Activated T-helper 1 cell treated with anti-CD3 and anti-CD28 coated beads, Interleukin-2, amount 50 U/mL, for 16 hours (primary cell): ENCODE results near the gene PKIB.
"Not testable (repeated sequence)": the region's sequence is repeated elsewhere in the genome, so short reads cannot be mapped to it uniquely, and the experiment has no call there.

ENCODE experiments used
- DNase-seq, 2 donors: peaks; one replicate each; pipeline ENCODE4 v3.0.0-alpha.2; 2020; ENCODE audit warnings: low read depth in 1 of 2, low spot score in 1 of 2

Gene PKIB

DNA sequence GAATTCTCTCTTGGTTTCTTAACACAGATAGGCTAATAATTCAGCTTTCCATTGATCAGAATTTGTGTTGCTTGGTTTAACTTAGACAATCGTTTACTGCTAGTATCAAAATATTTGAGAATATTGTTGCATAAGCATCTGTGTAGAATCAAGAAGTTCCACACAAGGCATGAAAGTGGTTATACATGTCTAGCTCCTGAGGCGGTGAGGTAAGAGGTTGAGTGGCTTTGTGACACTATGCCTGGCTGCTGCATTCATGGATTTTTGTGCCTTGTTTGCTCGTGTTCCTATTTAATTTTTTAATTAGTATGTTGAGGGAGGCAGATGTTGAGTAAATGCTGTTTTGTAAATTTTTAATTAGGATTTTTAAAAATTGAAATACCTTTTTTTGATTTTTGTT, 10.2 kb downstream of the PKIB start:
- no peak for DNase-seq

DNA sequence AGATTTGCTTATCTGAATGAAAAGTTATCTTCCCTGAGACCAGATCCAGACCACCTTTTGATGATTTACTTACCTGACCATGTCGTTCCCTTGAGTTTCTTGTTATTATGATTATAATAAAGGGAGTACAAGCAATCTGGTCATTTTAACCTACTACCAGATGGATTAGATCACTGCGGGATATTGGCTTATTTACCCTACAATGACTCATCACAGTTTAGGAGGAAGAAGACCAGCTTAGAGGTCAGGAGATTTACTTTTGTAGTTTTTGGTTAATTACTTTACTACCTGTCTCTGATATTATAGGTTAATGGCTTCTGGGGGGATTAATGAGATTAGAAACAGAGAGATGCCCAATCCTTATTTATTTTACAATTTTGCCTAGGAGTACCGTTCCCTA, 10.7 kb downstream of the PKIB start:
- no peak for DNase-seq

DNA sequence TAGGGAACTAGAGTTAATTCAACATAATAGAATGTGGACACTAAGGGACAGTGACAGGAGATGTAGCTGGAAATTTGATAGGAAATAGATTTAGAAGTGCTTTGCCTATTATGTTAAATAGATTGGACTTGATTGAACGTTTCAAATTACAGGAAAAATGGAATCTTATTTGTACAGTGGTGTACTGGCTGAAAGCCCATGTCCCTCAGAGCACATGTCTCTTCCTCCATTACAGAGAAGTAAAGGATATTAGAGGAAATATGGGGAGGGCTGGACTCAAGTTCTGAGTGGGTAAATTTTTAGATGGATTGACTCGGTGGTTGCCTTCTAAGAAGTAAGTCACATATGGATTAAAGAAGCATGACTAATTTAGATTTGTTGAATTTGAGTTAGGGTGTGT, 11.4 kb downstream of the PKIB start:
- no peak for DNase-seq

DNA sequence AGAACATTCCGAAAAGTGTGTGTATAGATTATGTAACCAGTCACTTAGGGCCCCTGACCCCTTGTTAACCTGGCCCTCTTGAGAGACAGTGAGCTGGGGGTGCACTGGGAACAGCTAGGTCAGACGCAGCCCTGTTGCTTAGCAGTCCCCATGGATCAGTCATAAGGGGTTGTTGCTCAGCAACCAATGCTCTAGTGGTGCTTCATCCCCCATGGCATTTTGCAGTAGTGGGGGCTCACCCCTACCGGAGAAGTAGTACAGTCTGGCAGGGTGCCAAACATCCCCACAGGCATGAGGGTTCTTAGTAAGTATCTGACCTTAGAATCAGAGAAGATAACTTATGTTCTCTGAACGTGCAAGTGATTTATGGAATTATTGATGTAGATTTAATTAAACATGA, 12.3 kb downstream of the PKIB start:
- DNase-seq = no peak

DNA sequence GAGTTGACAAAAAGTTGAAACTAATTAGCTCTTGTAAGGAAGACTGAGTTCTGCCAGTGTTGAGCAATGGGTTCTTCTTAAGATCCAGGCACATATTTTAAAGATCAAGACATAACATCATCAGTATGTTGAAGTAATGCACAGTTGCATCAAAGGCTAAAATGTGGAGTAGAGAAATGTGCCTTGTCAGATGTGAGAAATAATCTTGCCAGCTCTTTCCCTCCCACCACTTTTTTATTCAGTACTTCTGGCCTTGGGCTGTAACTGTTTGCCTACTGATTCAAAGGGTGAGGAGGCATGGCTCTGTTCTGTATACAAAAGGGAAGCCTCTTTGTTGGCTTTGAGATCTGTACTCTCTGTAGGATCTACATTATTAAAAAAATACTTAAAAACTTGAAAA, 13.1 kb downstream of the PKIB start:
- DNase-seq = no peak

DNA sequence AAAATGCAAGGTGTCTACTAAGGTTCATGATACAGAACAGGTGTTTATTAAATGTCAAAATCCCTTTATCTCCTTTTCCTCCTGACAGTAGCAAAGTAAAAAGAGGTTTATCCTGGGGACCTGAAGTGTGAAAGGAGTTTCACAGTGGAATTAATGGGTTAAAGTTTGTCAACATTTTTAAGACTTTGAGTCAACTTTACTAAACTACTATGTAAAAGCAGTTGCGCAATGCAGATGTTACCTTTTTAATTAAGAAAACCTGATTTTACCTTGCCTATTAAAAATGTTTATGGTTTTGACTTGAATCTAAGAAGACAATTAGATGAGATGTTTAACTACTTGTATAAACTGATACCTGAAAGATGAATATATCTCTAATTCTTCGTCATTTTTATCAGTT, 14.6 kb downstream of the PKIB start:
- no peak for DNase-seq

DNA sequence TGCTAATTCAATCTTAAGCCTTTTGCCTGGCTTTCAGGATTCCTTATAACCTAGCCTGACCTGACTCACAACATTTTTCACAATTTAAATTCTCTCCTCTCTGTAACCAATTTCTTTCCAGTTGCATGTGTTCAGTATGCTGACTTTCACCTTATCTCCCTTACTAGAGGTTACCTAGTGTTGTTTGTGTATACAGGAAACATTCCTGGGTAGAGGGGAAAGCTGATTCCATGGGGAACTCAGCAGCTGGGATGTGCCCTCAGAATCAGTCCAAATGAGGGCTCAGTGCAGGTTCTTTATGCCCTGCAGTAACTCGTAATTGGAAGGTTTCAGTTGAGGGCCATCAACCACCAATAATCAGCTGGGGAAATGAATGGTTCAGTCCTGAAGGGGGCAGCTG, 18.5 kb downstream of the PKIB start:
- no peak for DNase-seq

DNA sequence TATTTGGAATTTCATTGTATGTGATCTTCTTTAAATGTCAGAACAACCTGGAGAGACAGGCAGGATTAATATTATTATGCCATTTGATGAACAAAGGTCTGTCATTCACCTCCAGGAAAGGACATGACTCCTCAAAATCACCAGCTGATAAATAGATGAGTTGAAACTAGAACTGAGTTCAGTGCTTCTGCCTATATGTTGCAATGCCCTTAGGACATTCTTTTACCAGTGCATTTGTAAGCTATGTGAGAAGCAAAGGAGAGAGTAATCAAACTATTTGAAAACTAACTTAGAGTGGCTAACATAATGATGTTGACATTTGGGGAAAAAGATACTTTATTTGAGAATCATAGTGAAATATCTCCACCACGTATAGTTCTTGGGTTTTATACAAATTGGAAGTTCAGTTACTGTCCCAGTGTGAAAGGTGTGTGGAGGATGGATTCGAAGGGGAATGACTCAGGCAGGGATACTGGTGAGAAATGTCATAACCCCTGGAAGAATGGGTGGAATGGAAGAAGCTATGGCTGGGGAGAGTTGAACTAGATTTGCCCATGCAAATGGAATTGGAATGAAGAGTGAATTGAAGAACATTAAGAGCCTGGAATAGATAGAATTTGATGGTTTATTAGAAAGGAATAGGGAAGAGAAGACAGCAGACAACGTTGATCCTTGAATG, 21.5 kb downstream of the PKIB start:
- DNase-seq = no peak

DNA sequence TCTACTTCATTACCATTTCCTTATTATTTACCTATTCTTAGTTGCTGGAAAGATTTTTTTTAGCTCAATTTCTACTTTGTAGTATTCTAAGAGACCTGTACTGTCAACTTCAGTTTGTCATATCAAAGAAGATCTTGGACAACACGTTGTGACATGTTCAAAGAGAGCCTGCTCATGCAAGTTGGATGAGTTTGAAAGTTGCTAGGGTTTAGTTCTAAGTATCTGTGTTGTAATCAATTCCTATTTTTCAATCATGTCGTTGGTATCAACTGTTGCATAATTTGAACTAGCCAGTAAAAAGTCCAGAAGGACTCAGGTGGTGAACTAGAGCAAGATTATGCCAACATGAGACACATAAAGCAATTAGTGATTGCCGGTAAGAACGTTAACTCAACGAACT, 30.2 kb downstream of the PKIB start:
- DNase-seq = no peak

DNA sequence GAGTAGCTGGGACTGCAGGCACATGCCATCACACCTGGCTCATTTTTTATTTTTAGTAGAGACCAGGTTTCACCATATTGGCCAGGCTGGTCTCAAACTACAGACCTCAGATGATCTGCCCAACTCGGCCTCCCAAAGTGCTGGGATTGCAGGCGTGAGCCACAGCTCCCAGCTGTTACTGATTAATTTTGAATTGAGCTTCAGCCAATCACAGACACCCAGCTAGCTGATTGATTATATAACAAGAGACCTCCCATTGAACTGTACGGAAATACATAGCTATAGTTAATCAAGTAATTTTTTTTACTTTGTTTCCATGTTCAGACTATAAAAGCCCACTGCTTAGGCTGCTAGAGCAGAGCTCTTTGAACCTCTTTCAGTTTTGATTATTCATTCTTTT, 31.6 kb downstream of the PKIB start:
- DNase-seq = no peak

DNA sequence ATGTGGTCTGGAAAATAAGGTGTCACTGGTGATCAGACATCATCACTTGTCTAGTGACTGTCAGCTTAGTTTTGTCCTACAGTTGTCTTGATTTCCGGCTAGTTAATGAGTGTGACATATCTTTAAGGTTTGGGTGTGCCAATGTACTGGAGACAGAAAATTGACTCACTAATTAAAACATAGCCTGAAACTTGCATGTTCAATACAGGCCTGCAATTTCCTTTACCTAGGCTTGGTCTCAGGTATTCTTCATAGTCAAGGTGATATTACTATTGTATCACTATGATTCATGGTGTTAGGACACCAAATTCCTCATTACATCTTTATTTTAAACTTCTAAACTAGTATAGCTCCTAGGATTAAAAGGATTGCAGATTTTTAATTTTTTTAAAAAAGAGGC, 32.4 kb downstream of the PKIB start:
- not testable (repeated sequence) for DNase-seq

DNA sequence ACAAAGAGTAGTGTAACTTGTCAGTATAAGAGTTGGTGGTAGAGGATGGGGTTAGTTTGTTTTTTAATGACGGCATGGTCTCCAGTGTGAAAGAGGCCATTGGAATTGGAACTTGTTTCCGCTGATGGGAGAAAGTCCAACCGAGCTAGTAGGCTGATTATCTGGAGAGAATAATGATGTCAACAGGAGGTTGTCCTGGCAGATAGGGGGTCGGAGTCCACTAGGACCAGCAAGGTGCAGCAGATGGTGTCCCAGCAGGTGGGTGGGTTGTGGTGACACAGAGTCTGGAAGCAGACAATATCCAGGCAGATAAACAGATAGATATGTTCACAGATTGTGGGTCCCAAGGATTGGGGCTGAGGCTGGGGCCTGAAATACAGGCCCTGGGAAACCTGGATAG, 35.1 kb downstream of the PKIB start:
- no peak for DNase-seq

DNA sequence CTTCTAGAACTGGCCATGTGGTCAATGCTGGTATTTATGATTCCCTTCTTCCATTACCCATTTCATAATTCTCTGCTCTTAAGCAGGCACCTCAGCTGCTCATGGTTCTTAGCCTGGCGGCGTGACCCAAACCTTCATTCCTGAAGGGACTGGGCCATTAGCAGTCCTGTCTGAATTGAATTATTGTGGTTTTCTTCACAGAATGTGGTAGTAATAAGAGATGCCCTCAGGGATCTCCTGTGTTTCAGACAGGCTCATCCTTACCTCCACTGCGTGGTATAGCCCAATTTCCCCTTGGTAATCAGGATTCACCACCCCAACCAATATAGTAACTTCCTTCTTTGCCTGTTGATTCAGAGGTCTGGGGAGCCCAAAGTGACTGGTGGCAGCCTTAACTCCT, 37.6 kb downstream of the PKIB start:
- no peak for DNase-seq

DNA sequence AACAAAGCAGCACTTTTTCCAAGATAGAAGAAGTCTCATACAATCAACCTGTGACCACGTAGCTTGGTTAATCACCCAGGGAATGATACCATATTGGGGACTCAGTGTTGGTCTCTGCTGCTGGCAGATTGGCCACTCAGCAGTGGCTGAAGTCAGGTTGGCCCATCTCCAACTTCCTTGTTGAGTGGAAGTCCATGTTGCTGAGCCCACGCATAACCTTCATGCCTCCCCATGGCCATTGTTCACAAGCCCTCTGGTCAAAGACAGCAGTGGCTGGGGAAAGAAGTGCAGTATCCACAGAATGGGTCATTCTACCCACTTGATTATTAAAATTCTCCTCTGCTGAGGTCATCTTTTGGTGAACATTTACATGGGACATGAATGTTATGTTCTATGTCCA, 38.5 kb downstream of the PKIB start:
- DNase-seq = no peak

DNA sequence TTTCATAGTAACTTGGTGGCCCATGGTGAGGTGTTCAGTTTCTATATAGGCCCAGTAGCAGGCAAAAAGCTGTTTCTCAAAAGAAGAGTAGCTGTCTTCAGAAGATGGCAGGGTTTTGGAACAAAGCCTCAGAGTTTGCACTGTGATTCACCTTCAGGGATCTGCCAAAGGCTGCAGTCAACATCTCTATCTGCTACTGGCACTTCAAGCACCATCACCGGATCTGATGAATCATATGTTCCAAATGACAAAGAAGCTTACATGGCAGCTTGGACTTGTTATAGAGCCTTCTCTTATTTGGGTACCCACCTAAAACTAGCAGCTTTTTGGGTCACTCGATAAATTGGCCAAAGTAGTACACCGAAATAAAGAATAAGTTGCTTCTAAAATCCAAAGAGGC, 39.5 kb downstream of the PKIB start:
- DNase-seq = no peak

DNA sequence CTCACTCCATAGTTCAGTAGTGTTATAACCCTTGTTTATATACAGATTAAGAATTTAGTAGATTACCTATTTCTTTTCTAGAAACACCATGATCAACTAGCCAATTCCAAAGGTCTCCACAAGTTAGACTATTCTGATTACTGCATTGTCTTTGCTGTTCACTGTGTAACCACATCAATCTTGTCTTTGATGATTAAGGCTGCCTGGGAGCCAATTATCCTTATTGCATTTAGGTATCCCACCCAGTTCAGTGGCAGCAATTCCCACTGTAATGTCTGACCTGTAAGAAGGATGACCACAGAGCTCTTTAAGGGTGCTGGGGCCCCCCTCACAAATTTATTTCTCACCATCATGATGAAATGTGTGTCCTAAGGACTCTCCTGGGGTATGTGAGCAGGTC, 40.2 kb downstream of the PKIB start:
- DNase-seq = no peak

DNA sequence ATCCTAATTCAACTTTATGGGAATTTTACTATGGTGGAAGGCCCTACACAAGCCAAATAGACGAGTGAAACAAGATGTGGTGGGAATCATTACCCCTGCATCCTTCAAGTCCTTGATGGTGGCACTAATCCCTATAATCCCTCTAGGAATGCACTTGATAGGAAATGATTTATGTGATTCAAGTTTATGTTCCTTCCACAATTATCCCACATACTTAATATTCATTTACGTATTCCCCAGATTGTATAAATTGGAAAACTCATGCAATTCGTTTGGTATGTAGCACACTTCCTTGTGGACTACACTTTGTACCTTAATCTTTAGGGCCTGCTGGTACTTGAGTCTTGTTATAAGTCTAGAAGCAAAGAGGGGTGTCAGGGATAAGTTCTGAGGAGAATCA, 40.8 kb downstream of the PKIB start:
- no peak for DNase-seq

DNA sequence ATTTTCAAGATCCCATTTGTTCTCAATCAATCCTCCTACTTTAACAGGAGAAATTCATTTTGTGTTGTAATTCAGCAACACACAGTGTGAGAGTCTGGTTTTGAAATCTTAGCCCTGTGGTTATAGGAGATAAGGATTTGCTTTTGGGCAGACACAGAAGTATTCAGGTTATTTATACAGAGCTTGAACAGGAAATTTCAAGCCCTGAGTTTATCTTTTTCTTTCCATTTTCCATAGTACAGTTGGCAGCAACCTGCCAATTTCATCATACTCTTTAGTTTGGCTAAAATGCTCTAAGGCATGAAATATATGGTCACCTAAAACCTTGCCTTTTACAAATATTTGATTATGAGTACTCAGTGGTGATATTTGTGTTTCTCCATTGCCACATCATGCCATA, 41.4 kb downstream of the PKIB start:
- no peak for DNase-seq

DNA sequence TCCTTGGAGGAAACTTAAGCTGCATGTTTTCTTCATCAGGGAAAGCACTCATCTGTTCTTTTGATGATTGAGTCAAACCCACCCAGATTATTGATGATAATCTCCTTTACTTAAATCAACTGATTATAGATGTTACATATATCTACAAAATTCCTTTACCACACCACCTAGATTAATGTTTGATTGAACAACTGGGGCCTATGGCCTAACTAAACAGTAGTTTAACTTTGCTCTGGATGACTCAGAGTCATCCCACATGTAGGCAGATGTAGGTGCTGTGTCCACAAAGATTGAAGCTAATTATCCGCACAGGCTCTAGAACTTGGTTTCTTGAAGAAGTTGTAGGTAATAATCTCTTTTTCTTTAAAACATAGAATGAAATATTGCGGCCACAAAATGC, 42.2 kb downstream of the PKIB start:
- DNase-seq = no peak

DNA sequence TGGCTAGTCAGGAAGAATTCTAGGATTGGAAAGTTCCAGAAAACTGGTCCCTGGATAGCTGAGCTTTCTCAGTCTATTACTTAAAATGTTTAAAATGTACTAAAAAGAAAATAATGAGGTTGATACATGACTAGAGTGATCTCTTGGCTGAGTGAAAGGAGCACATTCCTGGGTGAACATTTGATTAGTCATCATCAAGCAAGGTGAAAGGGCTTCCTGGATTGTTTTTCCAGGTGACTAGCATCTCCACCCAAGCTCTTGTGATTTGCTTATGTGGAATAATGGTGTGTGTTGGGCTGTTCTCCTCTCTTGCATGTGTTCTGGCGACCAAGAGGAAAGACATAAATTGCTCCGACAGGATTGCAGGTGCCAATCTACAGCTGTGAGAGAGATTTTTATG, 42.9 kb downstream of the PKIB start:
- no peak for DNase-seq

DNA sequence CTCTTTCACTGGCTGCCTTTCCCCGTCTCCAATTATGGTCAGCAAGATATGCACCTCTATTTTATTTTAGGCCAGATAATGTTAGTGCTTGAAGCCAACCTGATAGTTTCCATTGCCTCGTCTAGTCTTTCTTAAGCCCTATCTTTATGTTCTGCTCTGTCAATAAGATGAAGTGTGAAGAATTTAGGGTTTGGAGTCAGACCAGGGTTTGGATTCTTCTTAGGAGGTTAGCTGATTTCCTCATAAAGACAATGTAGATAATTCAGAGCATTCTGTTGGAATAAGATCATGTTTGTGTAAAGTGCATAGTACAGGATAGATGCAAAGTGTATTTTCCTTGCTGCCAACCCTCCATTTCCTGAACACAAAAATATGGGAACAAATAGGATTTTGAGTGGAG, 43.8 kb downstream of the PKIB start:
- no peak for DNase-seq

DNA sequence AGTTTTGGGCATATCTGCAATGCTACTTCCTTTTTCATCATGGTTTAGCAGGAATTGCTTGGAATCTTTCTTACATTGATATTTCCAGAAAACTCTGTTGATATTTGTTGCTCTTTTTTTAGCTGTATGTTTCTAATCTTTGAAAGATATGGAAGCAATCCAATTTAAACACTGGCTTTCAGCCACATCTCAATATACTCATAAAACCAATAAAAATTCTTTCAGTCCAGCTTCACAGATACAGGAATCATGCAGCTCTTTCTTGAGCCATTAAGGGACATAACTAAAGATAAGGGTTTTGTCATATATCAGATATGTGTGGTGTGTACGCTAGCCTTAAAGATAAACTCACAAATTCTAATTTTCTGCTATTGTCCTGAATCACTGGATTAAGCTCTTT, 47.4 kb downstream of the PKIB start:
- no peak for DNase-seq

DNA sequence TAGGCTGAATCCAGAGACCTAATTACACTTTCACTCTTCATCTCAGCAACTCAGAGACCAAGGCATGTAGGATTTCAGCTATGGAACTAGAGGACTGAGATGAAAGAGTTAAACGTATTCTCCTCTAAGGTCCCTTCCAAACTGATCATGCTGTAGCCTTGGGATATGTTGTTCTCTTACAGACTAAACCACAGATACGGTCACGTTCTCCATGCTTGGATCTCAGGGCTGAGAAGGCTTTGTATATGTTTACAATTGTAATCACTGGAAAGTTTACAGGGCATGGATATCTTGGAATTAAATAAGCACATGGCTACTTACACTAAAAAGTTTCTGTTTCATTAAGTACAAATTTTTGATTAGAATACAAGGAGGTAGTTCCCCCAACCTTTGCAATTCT, 50.1 kb downstream of the PKIB start:
- DNase-seq = no peak

DNA sequence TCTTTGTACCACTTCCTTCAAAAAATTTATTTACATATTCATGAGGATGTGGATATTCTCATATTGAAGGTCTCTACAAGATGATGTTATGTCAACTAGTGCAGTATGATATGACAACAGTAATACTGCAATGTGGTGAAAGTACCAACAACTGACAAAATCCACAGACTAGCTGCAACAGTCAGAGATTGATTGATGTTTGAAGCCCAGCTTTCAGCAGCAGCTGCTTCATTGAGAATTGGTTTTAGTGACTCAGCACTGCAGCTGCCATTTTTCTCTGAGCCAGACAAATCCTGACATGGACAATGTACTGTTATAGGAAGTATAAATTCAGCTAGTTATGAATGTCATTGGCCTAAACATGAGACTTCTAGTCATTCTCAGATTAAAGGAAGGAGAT, 53.8 kb downstream of the PKIB start:
- DNase-seq = no peak
